PC-3 (cell line): ENCODE measurements around the gene SLC15A3.

Experiments
- CTCF ChIP-seq: fragments of 300-600 bp; sonication (generic); conservative IDR thresholded peaks from 2 replicates; pipeline ENCODE4 v1.5.1; 2017; ENCODE audit warnings: antibody characterized with exemption, low read depth, mild to moderate bottlenecking, low read length
- EZH2 ChIP-seq: fragments of 300-600 bp; sonication (generic); IDR thresholded peaks from one replicate; pipeline ENCODE4 v1.6.1; 2017; ENCODE audit warnings: antibody characterized with exemption, mild to moderate bottlenecking, low read length; ENCODE audit not compliant: unreplicated experiment

- TF ChIP-seq CTCF (no peak), EZH2 (no peak)
Measured at GRCh38 chr11:60889869-60890311, 62.1 kb downstream of the SLC15A3 start.
